Stimulated activated CD4-positive, alpha-beta T cell treated with anti-CD3 and anti-CD28 coated beads, Interleukin-2, amount 100 ng/mL, for 48 hours (primary cell): ENCODE measurements around the gene B3GAT3.
"Not testable (repeated sequence)": the region's sequence is repeated elsewhere in the genome, so short reads cannot be mapped to it uniquely, and the experiment has no call there.

ENCODE experiments used
- DNase-seq, 2 donors: peaks; one replicate each; pipeline ENCODE4 v3.0.0-alpha.2; 2020

B3GAT3 gene

DNA sequence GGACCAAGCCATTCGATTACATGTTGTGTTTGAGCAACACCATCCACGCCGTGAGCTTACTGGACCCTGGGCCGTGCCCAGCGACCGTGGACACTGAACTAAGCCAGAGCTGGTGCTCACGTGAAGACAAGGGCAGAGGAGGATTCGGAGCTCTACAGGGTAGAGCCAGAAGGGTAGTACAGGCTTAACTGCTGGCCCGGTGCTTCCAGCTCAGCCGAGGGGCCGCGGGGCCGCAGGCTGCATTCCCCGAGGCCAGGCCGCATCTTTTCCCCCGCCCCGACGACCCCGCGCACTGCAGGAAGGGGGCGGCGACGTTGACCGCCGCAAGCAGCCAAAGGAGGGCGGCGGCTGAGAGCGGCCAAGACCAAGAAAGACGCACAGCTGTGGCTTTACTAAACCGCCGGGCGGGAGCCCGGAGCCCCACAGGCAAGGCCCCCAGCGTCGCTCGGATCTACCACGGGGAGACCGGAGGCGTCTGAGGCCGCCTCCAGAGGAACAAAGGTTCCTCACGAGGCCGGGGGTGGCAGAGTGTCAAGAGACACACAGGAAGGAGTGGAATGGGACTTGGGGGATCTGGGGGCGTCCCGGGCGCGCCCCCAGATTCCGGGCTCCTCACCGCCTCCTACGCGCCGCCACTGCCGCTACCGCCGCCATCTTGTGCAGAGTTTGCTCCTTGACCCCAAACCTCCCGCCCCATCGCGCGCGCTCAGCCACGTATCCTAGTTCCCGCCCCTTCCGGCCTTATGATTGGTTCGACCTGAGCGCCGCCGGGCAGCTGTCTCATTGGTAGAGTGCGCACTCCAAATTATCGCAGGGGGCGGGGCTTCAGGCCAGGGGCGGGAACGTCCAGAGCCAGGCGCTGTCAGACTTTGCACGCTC, 24.4 kb upstream of the B3GAT3 start, which contains the start of gene GANAB:
TSS of gene GANAB (minus strand) at position 668 of the 879 bp plus-strand sequence. CDS start at position 654, 14 bp downstream.
- DNase-seq: peak; percentile 99 to 100

DNA sequence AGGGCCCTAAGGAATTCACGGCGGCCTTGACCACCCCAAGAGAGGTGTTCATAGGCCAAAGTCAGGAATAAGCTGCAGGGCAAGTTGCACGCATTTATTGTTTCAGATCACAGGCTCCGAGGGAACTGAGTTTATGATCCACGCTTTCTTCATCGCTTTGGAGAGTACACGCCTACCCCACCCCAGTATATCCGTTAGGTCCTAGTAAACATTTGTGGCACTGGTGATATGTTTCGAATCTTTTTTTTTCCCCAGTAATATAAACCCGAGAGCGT, 23.8 kb upstream of the B3GAT3 start:
- DNase-seq: no peak

DNA sequence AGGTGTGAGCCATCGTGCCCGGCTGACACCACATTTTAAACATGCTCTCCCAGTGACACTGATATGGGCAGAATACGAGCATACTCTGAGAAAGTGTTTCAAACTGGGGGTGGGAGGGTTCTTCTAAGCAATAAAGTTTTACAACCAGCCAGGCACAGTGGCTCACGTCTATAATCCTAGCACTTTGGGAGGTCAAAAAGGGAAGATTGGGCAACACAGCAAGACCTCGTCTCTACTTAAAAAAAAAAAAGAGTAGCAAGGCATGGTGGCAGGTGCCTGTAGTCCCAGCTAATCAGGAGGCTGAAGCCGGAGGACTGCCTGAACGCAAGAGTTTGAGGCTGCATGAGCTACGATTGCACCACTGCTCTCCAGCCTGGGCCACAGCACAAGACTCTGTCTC, 22.4 kb upstream of the B3GAT3 start:
- no peak for DNase-seq

DNA sequence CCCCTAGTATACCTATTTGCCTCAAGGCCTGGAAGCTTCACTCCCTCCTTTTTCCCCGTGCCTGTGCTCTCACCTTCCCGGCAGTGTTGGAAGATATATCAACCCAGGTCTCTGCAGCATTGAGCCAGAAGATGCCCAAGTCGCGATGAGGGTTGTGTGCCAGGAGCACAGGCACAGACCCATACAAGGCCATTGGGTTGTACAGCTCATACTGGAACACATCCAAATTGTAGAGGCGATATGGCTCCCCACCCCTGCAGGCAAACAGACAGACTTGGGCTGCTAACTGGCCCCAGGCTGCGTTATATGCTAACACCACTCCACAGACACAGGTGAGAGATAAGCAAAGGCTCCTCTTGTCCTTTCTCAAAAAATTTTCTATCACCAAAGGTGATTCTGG, 10.7 kb upstream of the B3GAT3 start:
- DNase-seq: no peak

DNA sequence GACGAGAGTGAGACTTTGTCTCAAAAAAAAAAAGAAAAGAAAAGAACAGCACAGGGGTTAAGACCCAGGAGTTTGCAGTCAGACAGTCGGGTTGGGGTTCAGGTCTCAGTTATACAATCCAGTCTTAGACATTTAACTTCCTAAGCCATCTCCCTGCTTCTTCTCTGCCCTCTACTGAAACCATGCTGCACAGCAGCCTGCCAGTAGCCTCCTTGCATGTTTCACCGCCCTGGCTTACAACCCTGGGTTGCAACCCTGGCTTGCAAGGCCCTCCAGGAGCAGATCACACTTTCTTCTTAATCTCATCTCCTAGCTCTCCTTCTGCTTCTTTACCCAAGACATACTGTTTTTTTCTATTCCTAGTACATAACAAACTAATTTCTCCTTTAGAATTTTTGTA, 5.9 kb upstream of the B3GAT3 start:
- DNase-seq: no peak

DNA sequence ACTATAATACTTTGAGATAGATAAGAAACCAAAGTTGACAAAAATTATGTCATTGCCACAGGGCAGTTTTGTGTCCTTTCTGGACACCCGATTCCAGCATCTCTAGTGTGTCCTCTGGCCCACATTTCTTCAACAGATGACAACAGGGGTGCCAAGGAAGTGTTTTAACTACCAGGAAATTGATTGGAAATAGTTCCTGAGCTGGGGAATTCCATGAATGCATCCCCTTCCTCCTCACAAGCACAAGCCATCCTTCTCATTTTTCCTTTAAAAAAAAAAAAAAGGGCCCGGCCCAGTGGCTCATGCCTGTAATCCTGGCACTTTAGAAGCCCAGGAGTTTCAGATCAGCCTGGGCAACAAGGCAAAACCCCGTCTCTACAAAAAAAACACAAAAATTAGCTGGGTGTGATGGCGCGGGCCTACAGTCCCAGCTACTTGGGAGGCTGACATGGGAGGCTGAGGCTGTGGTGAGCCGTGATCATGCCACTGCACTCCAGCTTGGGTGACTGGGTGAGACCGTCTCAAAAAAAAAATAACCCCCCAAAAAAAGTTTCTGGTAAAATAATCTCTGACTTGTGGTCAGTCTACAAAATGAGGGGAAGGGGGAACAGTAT, 797 bp upstream of the B3GAT3 start:
- no peak for DNase-seq

DNA sequence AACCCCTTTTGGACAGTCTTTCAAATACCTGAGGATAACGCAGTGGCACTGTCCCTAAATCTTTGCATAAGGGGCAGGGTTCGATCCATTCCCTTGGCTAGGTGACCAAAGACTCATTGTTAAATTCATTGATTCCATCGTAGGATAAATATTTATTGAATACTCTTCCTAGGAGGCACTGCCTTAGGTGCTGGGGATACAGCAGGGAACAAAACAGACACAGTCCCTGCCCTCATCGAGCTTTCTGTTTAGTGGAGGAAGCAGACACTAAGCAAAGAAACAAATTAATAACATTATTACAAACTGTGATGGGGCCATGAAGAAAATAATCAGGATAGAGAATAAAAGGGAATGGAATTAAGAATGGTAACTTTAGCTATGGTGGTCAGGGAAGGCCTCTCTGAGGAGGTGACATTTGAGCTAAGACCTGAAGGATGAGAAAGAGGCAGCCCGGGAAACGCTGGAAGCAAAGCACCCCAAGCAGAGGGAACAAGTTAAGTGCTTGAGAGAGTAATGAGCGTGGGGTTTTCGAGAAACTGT, 689 bp downstream of the B3GAT3 start:
- DNase-seq: no peak

DNA sequence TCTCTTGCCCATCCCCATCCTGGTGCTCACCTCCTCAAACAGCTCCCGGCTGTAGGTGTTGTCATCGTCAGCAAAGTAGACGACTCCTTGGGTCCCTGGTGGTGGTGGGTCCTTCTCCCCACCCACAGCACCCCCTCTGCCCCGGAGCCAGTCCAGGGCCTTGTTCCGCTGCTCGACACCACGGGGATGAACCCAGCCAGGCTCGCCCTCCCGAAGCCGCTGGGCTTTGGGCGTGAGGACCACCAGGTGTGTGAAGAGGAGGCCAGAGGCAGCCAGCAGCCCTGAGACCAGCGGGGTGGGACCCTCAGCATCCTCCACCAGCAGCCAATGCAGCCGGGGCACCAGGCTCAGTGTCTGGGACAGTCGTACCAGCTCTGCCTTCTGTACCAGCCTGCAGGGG, 4.8 kb downstream of the B3GAT3 start:
- DNase-seq: not testable (repeated sequence)

DNA sequence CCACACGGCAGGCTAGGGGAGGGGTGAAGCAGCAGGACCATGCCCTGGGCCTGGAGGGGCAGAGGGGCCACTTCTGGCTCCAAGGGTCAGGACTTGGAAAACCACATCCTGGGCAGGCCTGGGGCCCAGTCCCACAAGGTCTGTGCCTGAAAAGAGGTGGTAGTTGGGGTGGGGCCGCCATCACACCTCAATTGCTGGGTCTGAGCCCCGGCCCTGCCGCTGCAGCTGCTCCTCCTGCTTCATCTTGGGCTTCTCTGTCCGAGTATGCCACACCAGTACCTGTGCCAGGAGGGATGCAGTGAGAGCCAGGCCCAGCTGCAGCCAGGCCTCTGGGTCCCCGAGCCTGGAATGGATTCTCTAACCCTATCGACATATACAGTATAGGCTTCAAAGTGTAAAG, 6.3 kb downstream of the B3GAT3 start:
- DNase-seq: no peak

DNA sequence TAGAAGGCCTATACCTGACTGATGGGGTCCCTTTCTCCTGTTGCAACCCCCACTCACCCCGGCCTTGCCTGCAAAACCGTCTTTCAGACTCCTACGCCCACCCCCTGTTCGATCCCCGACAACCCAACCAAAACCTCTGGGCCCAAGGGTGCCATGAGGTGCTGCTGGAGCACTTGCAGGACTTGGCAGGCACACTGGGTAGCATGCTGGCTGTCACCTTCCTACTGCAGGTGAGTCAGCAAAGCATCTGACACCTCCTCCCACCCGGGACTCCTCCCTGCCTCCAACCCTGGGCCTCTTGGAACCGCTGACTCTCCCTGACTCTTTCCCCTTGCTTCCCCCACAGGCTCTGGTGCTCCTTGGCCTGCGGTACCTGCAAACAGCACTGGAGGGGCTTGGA, 7.5 kb downstream of the B3GAT3 start:
- DNase-seq: peak in 1 of 2 donors; percentile 32

DNA sequence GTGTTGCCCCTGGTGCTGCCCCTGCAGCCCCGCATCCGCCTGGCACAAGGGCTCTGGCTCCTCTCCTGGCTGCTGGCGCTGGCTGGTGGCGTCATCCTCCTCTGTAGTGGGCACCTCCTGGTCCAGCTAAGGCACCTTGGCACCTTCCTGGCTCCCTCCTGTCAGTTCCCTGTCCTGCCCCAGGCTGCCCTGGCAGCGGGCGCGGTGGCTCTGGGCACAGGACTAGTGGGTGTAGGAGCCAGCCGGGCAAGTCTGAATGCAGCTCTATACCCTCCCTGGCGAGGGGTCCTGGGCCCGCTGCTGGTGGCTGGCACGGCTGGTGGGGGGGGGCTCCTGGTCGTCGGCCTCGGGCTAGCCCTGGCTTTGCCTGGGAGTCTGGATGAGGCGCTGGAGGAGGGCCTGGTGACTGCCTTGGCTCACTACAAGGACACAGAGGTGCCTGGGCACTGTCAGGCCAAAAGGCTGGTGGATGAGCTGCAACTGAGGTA, 8.5 kb downstream of the B3GAT3 start:
- no peak for DNase-seq

DNA sequence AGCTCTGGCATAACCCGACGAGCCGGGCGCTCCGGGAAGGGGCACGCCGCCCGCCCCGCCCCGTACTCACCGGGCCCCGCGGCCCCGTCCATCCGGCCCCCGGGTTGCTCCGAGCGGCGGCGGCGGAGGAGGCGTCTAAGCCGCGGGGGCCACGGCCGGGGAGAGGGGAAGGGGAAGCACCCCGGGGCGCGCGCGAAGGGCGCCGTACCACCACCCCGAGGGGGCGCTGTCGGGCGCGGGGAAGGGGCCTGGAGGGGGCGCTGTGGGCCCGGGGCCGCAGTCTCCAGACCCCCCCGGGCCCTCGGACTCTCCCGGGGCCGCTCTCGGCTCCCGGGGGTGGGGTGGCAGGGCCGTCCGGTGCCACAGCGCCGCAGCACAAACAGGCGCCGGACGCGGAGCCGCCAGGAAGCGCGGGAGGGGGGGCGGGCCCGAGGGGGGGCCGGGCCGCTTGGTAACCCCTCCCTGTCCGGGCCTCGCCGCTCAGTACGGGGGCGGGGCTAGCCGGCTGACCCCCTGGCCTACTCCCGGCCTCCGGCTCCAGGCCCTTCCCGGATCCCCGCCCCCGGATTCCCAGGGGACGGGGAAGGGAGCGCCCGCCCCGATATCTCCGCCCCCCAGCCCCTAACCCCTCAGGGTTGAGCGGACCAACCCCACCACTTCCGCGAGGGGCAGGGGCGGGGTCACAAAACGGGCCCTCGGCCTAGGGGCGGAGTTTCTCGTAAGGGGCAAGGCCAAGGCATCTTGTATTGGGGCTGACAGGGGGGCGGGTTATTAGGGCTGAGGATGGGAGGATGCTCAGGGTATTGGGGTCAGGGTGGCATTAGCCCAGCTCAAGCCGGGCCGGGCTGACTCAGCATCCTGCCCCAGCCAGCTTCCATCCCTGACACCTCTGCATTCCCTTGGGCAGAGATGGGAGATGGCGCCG, 9.2 kb downstream of the B3GAT3 start, which contains the start of the genes EML3 and ROM1:
TSS of gene EML3 (minus strand) at position 410 of the 925 bp plus-strand sequence. CDS start at position 92, 318 bp downstream.
TSS of gene ROM1 (plus strand) at position 892 of the 925 bp plus-strand sequence. CDS start at position 917, 25 bp downstream.
- DNase-seq: peak; percentile 82 to 86

DNA sequence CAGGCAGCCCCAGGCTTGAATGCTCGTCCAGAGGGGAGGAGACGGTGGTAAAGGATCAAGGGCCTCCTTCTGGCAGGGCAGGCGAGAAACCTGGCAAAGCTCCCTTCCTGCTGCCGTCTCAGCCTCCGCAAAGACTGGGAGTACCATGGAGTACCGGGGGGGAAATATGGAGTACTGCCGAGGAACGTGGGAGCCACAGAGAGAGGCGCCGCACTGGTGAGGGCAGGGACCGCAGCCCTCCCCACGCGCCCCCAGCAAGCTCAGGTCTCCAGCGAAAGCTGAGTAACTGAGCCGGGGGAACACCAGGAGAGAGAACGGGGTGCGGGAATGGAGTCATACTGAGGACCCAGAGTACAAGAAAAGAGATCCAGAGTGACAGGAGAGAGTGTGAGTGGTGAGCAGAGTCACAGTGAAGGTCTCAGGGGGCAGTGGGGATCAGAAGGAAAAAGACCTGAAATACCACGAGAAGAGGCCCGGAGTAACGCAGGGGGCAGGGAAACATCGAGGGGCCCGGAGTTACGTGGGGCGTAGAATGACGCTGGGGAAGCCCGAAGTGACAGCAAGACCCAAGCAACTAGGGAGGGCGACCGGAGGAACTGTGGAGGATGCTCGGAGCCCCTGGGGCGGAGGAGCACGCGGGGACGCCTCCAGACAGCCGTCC, 10.0 kb downstream of the B3GAT3 start:
- DNase-seq: peak; percentile 37 to 45

DNA sequence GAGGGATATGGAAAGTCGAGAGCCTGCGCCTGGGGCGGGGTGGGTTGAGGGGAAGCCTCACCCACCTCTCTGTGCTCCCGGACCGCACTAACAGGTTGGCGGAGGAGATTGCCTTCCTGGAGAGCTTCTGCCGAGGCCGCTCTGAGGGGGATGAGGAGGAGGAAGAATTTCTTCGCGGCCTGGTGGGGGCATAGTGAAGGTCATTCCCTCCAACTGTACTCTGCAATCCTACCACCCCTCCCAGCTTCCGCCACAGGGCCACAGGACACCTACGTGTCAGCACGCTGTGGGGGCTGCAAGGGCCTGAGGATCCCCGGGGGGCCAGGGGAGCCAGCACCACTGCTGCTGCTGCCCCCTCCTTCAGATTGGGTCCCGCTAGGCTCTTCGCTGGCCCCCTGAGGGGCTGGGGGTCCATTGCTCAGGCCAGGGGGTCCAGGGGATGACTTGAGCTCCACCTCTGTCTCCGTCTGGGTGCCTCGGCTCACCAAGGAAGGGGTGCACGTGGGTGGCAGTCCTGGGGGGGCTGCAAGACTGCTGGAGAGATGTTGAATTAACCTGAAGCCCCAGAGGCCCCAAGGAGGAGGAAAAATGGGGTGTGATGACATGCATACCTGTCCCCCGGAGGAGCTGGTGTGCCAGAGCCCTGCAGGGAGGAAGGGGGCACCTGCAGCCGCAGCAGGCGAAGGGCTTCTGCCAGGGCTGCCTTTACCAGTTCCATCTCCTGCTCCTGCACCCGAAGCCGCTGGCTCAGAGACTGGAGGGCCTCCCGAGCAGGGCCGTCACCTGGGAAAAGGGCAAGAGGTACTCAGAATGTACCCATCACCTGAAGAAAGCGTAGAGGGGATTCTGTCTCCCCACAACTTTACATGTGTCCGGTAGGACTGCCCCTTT, 10.7 kb downstream of the B3GAT3 start:
- DNase-seq: no peak

DNA sequence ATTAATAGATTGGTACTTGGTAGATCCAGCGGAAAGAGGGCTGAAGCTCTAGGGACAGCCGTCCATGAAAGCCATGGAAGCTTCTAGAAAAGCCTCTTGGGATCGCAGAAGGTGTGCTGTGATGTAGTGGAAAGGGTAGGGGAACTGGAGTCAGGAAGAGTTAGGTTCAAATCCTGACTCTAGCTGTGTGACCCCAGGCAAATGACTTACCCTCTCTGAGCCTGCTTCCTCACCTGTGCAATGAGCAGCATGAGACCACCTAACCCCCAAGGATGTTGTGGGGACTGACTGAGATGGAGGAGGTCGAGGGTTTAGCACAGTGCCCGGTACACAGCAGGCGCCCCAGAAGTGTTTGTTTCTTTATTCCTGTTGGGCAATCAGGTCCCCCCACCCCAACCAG, 11.4 kb downstream of the B3GAT3 start:
- DNase-seq: no peak

DNA sequence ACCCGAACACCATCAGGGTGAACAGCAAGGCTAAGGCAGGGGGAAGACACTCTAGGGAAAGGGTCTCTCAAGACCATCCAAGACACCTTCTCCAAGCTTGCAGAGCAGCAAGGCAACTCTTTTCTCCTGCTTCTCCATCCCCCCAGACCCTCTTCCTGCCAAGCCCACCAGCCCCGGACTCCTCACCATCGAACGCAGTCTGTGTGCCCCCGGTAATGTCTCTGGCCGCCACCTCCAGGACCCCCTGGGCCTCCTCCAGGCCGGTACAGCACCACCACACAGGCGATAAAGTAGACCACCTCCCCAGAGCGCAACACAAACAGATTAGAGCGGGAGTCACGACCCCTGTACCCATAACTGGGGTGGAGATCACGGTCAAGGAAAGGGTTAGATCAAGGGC, 13.0 kb downstream of the B3GAT3 start:
- DNase-seq: no peak

DNA sequence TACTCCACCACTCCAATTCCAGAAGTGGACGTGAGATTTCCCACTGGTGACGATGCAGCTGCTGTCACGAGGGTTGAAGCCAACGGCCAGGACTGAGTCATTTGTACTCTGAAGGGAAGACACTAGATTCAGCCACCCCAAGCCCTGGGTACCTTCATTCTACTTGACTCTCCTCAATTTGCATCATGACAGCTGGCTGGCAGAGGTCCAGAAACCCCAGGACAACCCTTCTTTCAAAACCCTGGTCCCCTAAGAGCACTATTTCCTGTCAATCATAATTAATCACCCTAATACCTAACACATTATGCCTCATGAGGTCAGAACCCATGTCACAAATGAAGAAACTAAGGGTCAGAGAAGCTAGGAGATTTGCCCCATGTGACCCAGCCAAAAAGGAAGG, 14.1 kb downstream of the B3GAT3 start:
- DNase-seq: no peak

DNA sequence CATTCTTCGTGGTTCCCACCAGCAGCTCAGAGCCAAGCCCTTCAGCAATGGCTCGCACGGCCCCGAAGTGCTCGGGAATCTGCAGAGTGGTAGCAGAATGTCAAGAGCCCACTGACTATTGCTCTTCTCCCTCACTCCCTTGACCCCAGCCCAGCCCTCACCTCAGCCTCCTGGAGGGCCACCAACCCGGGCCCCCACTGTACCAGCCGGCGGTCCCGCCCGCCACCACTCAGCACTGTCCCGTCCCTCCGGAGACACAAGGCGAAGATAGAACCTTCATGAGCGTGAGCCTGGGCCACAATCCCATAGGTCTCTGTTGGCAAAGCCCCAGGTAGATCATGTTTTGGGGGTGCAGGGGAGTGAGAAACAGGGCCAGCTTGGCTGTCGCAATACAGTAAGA, 15.9 kb downstream of the B3GAT3 start:
- DNase-seq: no peak

DNA sequence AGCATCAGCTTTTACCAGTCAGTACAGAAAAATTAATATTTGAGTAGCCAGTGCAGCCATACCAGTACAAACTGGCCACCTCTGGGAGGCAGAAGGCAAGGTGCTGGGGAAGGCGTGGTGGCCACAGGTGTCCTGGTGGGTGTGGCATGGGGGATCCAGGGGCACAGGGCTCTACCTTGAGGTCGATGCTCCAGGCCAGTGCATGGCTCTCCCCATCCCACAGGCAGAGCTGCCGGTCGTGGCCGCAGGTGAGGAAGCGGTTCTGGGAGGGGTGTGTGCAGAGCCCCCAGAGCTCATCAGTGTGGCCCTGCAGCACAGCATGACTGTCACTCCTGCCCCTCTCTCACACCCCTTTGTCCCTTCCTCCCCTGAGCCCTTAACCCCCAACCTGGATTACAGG, 16.3 kb downstream of the B3GAT3 start:
- DNase-seq: no peak

DNA sequence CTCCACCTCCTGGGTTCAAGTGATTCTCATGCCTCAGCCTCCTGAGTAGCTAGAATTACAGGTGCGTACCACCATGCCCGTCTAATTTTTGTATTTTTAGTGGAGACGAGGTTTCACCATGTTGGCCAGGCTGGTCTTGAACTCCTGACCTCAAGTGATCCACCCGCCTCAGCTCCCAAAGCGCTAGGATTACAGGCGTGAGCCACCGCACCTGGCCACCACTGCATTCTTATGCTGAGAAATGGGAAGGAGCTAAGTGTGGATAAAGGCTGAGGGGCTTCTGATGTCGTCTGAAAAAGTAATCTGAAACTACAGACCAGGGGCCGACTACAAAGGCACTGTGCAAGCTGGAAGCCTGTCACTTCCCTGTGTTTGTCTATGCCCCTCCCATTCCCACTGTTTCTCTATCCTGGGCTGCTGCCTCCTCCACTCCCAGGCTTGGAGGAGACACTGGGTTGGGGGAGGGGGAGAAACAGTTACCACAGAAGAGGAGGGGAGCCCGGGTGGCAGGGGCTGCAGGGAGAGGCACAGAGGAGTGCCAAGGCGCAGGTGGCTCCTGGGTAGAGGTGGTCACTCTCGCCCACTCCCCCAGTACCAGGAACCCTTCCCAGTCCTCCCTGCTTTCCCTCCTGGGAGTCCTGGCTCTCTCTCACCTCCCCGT, 17.2 kb downstream of the B3GAT3 start:
- no peak for DNase-seq
